Endometrial microvascular endothelial cells (primary cell): ENCODE results near the gene CCDC196. TPM values are rescaled to one million over a fixed set of nuclear protein-coding genes. Genes with fewer than 3 reads are reported as not detected.
"Not testable (repeated sequence)": the region's sequence is repeated elsewhere in the genome, so short reads cannot be mapped to it uniquely, and the experiment has no call there.

ENCODE experiments used
- in situ Hi-C: cut with HindIII; loops from 2 replicates; pipeline ENCODE4 v1.10.0; 2017; ENCODE audit warnings: low sequenced_read_pairs, low pct_unique_long_range_greater_than_20kb; ENCODE audit errors: inconsistent ontology term
- total RNA-seq: library from RNA; depleted of rRNA; stranded (reverse); fragments of >200 nt; gene quantifications from one replicate; pipeline ENCODE4 v1.2.3, GENCODE V29; 2015; ENCODE audit errors: inconsistent ontology term

CCDC196 gene
- total RNA-seq, 1 donor from 2014 or later, result not detected

DNA sequence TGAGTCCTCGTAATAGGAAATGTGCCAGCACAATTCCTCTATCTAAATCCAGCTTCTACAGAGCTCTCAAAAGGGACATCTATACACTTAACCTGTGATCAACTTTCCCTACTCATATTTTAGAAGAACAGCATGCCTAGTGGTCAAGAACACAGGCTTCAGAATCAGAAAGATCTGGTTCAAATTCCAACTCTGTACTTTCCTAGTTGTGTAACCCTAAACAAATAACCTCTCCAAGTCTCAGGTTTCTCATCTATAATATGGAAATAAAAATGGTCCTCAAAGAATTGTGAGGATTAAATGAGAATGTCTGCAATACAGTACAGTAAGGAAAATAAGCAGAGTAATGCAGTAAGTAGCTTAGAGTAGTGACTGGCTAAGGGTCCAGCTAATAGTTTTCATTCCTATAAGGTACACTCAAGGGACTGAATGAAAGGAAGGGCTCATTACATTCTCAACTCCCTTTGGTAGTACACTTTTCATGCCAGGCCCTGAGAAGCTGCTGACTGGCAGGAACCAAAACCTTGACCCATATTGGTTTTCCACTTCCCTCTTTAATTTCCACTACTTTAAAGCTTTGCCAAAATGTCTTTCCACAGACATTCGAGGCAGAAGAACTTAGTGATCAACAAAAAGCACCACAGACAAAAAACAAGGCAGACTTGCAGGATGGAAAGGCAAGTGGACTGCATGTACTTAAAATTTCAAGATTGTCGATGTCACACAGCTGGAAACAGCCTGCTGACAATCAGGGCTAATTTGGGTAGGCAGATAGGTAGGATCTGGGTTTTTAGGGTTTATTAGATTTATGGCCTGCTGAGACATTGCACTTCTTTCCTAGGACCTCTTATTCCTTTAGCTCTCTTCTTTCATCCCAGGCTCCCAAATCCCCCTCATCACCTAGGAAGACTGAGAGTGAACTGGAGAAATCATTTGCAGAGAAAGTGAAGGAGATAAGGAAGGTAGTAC lies 4.3 kb downstream of the CCDC196 start:
- in situ Hi-C loops, result no loop called here

DNA sequence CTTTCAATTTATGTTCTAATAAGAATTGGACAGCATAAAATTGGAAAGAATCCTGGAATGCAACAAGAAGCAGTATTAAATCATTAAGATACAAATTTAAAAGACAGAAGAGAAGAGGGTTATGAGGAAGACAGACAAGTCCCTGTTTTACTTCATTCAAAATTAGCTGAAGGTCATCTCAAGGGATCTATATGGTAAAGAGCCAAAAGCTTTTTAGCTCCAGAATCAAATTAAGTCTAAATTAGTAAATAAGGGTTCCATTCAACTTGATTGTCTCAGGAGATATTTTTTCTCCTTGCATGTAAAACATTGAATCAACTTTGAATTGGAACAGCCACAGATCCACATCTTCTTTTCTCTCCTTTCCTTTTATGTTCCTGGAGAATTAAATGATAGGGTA lies 7.6 kb downstream of the CCDC196 start:
- in situ Hi-C loops, result no loop called here

DNA sequence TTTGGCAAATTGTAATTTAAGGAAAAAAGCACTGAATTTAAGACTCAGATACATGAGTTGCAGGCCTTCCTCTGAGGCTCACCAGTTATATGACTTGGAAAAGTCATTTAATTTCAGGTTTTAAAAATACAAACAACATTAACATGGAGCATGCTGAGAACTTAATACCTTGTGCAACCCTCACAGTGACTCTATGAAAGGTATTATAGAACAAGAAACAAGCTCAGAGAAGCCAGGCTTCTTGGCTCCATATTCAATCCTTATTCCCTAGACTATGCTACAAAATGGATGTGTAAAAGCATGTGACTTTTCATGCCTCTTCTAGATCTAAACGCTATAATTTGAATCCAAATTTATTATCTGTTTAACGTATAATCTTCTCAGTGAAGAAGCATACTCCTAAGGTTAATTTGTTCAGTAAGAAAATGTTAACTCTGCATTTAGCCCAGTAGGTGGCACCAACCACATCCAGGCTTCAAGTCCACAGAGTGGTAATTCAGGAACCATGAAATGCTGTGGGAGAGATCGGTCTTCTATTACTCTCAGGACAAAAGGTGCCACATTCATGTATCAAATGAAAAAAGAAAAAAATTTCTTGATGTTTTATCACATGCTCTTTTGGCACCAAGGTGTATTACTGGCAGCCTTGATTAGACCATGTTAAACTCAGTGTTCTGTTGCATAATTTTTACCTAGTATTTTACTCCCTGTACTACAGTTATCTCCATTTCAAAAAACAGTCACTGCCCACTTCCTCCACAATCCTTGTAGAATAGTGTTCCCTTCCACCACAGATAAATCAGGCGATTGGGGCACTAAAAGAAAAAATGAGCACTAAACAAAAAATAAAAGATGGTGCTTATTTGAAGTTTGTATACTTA lies 9.3 kb downstream of the CCDC196 start:
- in situ Hi-C loops, result no loop called here

DNA sequence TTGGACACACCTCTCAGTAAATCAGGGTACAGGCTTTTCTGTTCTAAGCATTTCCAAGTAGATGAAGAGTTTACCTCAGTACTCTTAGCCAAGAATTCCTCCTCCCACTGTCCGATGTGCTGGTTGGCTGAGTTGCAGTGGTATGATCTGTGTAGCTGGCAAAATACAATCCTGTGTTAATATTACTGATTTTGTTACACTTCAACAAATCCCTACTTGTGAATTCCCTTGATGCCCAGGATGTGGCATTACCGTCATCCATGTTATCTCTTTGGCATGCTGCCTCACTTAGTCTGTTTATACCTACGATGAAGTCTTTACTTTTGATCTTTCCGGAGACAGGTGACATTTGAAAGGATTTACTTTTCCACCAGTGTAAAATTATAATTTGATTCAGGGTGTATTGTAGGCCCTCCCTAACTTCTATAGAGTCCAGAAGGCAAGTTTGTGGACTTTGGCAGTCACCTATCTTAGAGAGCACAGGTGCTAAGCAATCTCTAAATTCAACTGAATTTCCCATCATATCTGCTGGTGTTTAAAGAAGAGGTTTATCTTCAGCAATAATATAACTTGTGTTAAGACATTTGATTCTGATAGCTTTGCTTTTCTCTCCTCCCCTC lies 10.1 kb downstream of the CCDC196 start:
- in situ Hi-C loops, result no loop called here

DNA sequence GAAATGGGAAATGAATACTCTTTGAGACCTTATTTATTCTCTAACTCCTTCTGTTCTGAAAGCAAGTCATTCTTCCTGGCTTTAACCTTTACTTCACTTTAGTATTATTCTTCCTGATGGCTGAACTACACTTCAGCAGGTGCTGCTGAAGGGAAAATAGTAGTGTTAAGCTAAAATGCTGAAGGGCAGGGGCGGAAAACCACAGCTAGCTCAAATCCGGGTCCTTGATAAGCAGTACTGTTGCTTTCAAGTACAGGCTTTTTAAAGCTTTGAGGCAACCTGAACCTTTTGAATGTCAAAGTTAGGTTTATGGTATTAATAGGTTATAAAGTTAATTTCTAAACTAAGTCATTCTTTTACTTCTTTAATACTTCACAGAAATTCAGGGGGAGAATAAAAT lies 10.7 kb downstream of the CCDC196 start:
- in situ Hi-C loops, result no loop called here

- in situ Hi-C loops, result no loop called here
Observed at GRCh38 chr14:66498311-66498710, 12.1 kb downstream of the CCDC196 start.

- in situ Hi-C loops, result no loop called here
Observed at GRCh38 chr14:66501592-66501991, 15.4 kb downstream of the CCDC196 start.

DNA sequence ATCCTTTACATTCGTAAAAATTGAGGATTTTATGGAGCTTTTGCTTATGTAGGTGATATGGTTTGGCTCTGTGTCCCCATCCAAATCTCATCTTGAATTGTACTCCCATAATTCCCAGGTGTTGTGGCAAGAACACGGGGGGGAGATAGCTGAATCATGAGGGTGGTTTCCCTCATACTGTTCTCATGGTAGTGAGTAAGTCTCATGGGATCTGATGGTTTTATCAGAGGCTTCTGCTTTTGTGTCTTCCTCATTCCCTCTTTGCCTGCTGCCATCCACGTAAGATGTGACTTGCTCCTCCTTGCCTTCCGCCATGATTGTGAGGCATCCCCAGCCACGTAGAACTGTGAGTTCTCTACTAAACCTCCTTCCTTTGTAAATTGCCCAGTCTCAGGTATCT lies 16.7 kb downstream of the CCDC196 start:
- in situ Hi-C loops, result not testable (repeated sequence)

DNA sequence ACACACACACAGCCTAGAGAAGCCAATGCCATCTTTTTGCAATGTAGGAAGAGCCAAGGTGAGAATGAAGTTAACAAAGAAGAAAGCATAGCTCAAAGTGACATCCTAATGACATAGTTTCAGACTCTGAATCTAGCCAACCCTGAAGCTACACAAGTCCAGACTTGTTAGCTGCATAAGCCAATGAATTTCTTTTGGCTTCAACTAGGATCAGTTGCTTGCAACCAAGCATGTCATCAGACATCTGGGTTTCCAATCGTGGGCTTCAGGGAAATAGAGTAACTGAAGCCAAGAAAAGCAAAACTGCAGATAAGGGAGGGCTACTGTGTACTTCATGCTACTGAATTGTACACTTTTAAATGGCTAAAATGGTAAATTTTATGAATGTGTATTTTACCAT lies 17.4 kb downstream of the CCDC196 start:
- in situ Hi-C loops, result no loop called here

GRCh38 chr14:66507181-66507721 lies 21.1 kb downstream of the CCDC196 start:
- in situ Hi-C loops, result no loop called here

- in situ Hi-C loops, result no loop called here
Observed at GRCh38 chr14:66507722-66508546, 21.8 kb downstream of the CCDC196 start, which contains the start of gene GPHN. Gene GPHN, plus strand, starts transcription at chr14:66508147.

GRCh38 chr14:66508547-66508845 lies 22.3 kb downstream of the CCDC196 start:
- in situ Hi-C loops, result no loop called here

DNA sequence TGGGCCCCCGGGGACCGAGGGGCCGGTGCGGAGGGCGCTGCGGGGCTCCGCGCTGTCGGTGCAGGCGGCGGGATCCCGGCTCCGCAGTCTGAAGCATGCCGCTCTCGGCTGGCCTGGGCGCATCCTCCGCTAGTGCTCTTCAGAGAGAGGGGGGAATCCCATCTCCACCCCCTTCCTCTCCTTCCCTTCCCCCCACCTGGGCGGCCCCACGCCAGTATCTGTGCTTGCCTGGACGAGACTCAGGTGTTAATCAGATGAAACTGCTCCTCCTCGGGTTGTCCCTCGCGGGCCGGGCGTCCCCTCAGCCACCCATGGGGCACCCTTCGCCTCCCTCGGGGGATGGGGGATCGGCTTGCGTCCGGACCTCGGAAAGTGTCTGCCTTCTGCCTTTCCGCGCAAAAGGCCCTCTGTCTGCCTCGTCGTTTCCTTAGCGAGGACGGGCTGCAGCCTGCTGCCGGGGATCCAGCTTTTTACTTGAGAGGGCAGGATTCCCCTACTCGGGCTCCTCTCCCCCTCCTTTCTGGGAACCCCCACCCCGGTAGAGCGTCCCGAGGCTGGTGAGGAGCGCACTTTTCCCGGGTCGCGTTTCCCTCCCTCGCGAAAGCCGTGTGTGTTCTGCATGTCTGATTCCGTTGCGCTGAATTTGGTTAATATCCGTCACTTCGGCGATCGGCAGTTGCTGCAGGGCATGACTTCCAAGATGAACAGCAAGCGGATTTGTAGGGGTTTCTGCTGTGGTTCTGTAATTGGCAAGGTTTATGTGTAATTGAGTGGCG lies 22.9 kb downstream of the CCDC196 start:
- in situ Hi-C loops, result no loop called here

- in situ Hi-C loops, result no loop called here
Observed at GRCh38 chr14:66509874-66510273, 23.7 kb downstream of the CCDC196 start.

GRCh38 chr14:66511849-66512248 lies 25.7 kb downstream of the CCDC196 start:
- in situ Hi-C loops, result no loop called here

DNA sequence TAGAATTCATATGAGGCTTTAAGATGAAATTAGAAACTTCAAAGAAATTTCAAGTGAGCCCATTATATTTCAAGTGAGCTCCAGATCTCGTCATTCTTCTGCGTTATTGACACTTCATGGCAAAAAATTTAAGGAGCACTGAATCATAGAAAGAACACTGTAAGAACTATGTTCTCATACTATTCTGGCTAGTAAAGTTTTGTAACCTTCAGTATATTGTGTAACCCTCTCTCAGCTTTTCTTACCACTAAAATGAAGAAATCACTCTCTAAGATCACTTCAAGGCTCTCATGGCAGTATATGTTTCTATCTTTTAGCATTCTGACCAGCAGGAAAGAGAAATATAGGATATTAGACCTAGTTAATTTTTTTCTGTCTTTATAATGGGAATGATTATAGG lies 28.0 kb downstream of the CCDC196 start:
- in situ Hi-C loops, result no loop called here

DNA sequence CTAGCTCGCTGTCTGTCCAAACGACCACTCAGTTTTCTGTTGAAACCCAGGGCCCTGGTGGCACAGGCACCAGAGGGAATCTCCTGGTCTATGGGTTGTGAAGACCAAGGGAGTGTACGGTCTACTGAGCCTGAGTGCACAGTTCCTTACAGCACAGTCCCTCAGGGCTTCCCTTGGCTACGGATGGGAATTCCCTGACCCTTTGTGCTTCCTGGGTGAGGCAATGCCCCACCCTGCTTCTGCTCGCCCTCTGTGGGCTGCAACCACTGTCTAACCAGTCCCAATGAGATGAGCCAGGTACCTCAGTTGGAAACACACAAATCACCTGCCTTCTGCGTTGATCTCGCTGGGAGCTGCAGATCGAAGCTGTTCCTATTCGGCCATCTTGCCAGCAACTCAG lies 44.4 kb downstream of the CCDC196 start:
- in situ Hi-C loops, result no loop called here

DNA sequence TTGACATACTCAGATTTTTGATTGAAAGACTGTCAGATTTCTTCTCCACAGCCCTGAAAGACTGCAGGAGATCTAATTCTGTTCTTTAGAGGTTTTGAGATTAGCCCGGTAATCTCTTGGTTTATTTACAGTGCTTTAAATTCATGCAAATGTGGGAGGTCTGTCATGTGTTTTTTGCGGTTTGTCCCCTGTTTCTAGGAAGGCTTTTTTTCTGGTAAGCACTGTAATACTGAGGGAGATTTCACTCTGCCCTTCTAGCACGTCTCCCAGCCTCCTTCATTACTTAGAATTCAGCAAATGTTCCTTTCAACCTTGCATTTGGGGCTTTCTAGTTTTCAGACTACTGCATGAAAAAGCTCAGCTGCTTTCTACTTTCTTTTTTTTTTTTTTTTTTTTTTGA lies 52.9 kb downstream of the CCDC196 start:
- in situ Hi-C loops, result no loop called here
